Activated naive CD4-positive, alpha-beta T cell treated with anti-CD3 and anti-CD28 coated beads for 36 hours (primary cell): ENCODE data around the gene KRTAP26-1. TPM values are rescaled to one million over a fixed set of nuclear protein-coding genes. Genes with fewer than 3 reads are reported as not detected.

Source experiments
- CTCF ChIA-PET: fragments of 350-600 bp; sonication (Branson Sonifier 250); formaldehyde crosslinking; loops from one replicate; lab custom pipeline; 2021; ENCODE audit warnings: antibody characterized with exemption; lab: Charles Lee
- DNase-seq: peaks from one replicate; pipeline ENCODE4 v3.0.0-alpha.2; 2020
- H3K27ac Mint-ChIP-seq: one replicate; pipeline ENCODE4 v1.8.0; 2021; ENCODE audit warnings: mild to moderate bottlenecking, mixed read lengths
- H3K27me3 Mint-ChIP-seq: one replicate; pipeline ENCODE4 v1.8.0; 2021; ENCODE audit warnings: low read depth, mixed read lengths
- H3K36me3 Mint-ChIP-seq: one replicate; pipeline ENCODE4 v1.8.0; 2021; ENCODE audit warnings: low read depth, mixed read lengths
- H3K4me1 Mint-ChIP-seq: one replicate; pipeline ENCODE4 v1.8.0; 2021; ENCODE audit warnings: low read depth, mixed read lengths
- H3K4me3 Mint-ChIP-seq: one replicate; pipeline ENCODE4 v1.8.0; 2021; ENCODE audit warnings: mild to moderate bottlenecking, moderate library complexity, mixed read lengths
- H3K9me3 Mint-ChIP-seq: one replicate; pipeline ENCODE4 v1.8.0; 2021; ENCODE audit warnings: mixed read lengths
- intact Hi-C: fragments of 100-400 bp; cut with micrococcal nuclease; formaldehyde crosslinking; loops from one replicate; pipeline ENCODE4 v1.15.1; 2023
- total RNA-seq, 2 experiments: library from RNA; stranded (reverse); gene quantifications; one replicate each; pipeline ENCODE4 v1.2.3, GENCODE V29; 2021

KRTAP26-1 gene
- total RNA-seq: not detected

- H3K27ac Mint-ChIP-seq: no peak within 1 kb of the TSS
- no peak within 1 kb of the TSS for H3K4me3 Mint-ChIP-seq
- H3K4me1 Mint-ChIP-seq: no peaks in the 10 kb centered on the region
- intact Hi-C loops: no loop called here
- no peaks in the 10 kb centered on the region for H3K36me3 Mint-ChIP-seq
- DNase-seq: no peak
- H3K9me3 Mint-ChIP-seq: no peaks in the 10 kb centered on the region
- peaks cover 7% of the 10 kb centered on the region for H3K27me3 Mint-ChIP-seq
- CTCF ChIA-PET: no interaction called here
These were observed at the start of gene KRTAP26-1 for GRCh38 chr21:30320215-30320614. Gene KRTAP26-1, minus strand, starts transcription at chr21:30320315. Its CDS starts 280 bp downstream, at chr21:30320035.

GRCh38 chr21:30355906-30356305, 35.8 kb upstream of the KRTAP26-1 start:
- peaks cover 6% of the 10 kb centered on the region for H3K27me3 Mint-ChIP-seq
- CTCF ChIA-PET: interaction anchor here (0.7 kb wide), 1 partner anchor 553 kb away, joined by 4 read pairs; no protein-coding TSS in a partner anchor
- DNase-seq: no peak
- H3K4me1 Mint-ChIP-seq: no peaks in the 10 kb centered on the region
- no peaks in the 10 kb centered on the region for H3K9me3 Mint-ChIP-seq
- no peak overlapping the region for H3K27ac Mint-ChIP-seq
- no peak overlapping the region for H3K4me3 Mint-ChIP-seq
- intact Hi-C loops: no loop called here
- H3K36me3 Mint-ChIP-seq: no peaks in the 10 kb centered on the region

- Mint-ChIP-seq H3K36me3 (no peaks in the 10 kb centered on the region), H3K4me1 (no peaks in the 10 kb centered on the region), H3K27ac (no peak overlapping the region), H3K27me3 (peaks cover 6% of the 10 kb centered on the region), H3K9me3 (no peaks in the 10 kb centered on the region), H3K4me3 (no peak overlapping the region)
- CTCF ChIA-PET: interaction anchor here (1.4 kb wide), 1 partner anchor 13 kb away, joined by 3 read pairs; no protein-coding TSS in a partner anchor
- intact Hi-C loops: no loop called here
- DNase-seq: no peak
These were observed 34.3 kb upstream of the KRTAP26-1 start for GRCh38 chr21:30354308-30355005.

GRCh38 chr21:30351534-30351933, 31.4 kb upstream of the KRTAP26-1 start:
- CTCF ChIA-PET: no interaction called here
- no peak overlapping the region for H3K4me3 Mint-ChIP-seq
- H3K9me3 Mint-ChIP-seq: no peaks in the 10 kb centered on the region
- DNase-seq: no peak
- no peak overlapping the region for H3K27ac Mint-ChIP-seq
- intact Hi-C loops: no loop called here
- no peaks in the 10 kb centered on the region for H3K4me1 Mint-ChIP-seq
- peaks cover 6% of the 10 kb centered on the region for H3K27me3 Mint-ChIP-seq
- H3K36me3 Mint-ChIP-seq: no peaks in the 10 kb centered on the region

GRCh38 chr21:30349572-30349971, 29.5 kb upstream of the KRTAP26-1 start:
- no peaks in the 10 kb centered on the region for H3K36me3 Mint-ChIP-seq
- CTCF ChIA-PET: no interaction called here
- H3K4me1 Mint-ChIP-seq: no peaks in the 10 kb centered on the region
- H3K9me3 Mint-ChIP-seq: no peaks in the 10 kb centered on the region
- DNase-seq: no peak
- intact Hi-C loops: no loop called here
- H3K27ac Mint-ChIP-seq: no peak overlapping the region
- H3K27me3 Mint-ChIP-seq: peaks cover 3% of the 10 kb centered on the region
- H3K4me3 Mint-ChIP-seq: no peak overlapping the region

- Mint-ChIP-seq H3K27me3 (peaks cover 5% of the 10 kb centered on the region), H3K27ac (no peak within 1 kb of the TSS), H3K4me3 (no peak within 1 kb of the TSS), H3K36me3 (no peaks in the 10 kb centered on the region), H3K4me1 (no peaks in the 10 kb centered on the region), H3K9me3 (no peaks in the 10 kb centered on the region)
- DNase-seq: no peak
- CTCF ChIA-PET: no interaction called here
- intact Hi-C loops: no loop called here
These were observed 28.4 kb upstream of the KRTAP26-1 start, which contains the start of gene KRTAP23-1 for GRCh38 chr21:30348506-30348905. Gene KRTAP23-1, minus strand, starts transcription at chr21:30348606. Its CDS starts 0 bp downstream, at chr21:30348606.

GRCh38 chr21:30345014-30345413, 24.9 kb upstream of the KRTAP26-1 start:
- Mint-ChIP-seq H3K4me3 (no peak overlapping the region), H3K9me3 (no peaks in the 10 kb centered on the region), H3K27ac (no peak overlapping the region), H3K36me3 (no peaks in the 10 kb centered on the region), H3K4me1 (no peaks in the 10 kb centered on the region), H3K27me3 (peaks cover 9% of the 10 kb centered on the region)
- CTCF ChIA-PET: no interaction called here
- intact Hi-C loops: no loop called here
- DNase-seq: no peak

- Mint-ChIP-seq H3K36me3 (no peaks in the 10 kb centered on the region), H3K4me3 (no peak overlapping the region), H3K27me3 (peaks cover 9% of the 10 kb centered on the region), H3K4me1 (no peaks in the 10 kb centered on the region), H3K27ac (no peak overlapping the region), H3K9me3 (no peaks in the 10 kb centered on the region)
- CTCF ChIA-PET: interaction anchor here (0.6 to 1.5 kb wide), 5 partner anchors 10 to 890 kb away, joined by 3 read pairs; partner anchors contain the start of gene KRTAP21-3
- DNase-seq: peak; percentile 48
- intact Hi-C loops: loop anchor here (1.0 to 2.0 kb wide), 2 partner anchors 94 to 745 kb away; no protein-coding TSS in a partner anchor
These were observed 20.8 kb upstream of the KRTAP26-1 start for GRCh38 chr21:30340714-30341573.

- Mint-ChIP-seq H3K9me3 (no peaks in the 10 kb centered on the region), H3K4me1 (no peaks in the 10 kb centered on the region), H3K4me3 (no peak overlapping the region), H3K27me3 (peaks cover 4% of the 10 kb centered on the region), H3K36me3 (no peaks in the 10 kb centered on the region), H3K27ac (no peak overlapping the region)
- intact Hi-C loops: no loop called here
- CTCF ChIA-PET: interaction anchor here (0.6 kb wide), 1 partner anchor 587 kb away, joined by 3 read pairs; no protein-coding TSS in a partner anchor
- no peak for DNase-seq
These were observed 18.6 kb upstream of the KRTAP26-1 start for GRCh38 chr21:30338717-30339116.

- Mint-ChIP-seq H3K27me3 (peaks cover 6% of the 10 kb centered on the region), H3K4me1 (no peaks in the 10 kb centered on the region), H3K9me3 (no peaks in the 10 kb centered on the region), H3K27ac (no peak overlapping the region), H3K36me3 (no peaks in the 10 kb centered on the region), H3K4me3 (no peak overlapping the region)
- CTCF ChIA-PET: no interaction called here
- no peak for DNase-seq
- intact Hi-C loops: no loop called here
These were observed 17.7 kb upstream of the KRTAP26-1 start for GRCh38 chr21:30337772-30338171.

GRCh38 chr21:30337276-30337744, 17.2 kb upstream of the KRTAP26-1 start, which contains the start of gene KRTAP27-1:
Gene KRTAP27-1, minus strand, starts transcription at chr21:30337694. Its CDS starts 26 bp downstream, at chr21:30337668.
- no peak for DNase-seq
- H3K27me3 Mint-ChIP-seq: peaks cover 7% of the 10 kb centered on the region
- no peak within 1 kb of the TSS for H3K27ac Mint-ChIP-seq
- no peaks in the 10 kb centered on the region for H3K36me3 Mint-ChIP-seq
- CTCF ChIA-PET: no interaction called here
- no peak within 1 kb of the TSS for H3K4me3 Mint-ChIP-seq
- intact Hi-C loops: no loop called here
- H3K9me3 Mint-ChIP-seq: no peaks in the 10 kb centered on the region
- no peaks in the 10 kb centered on the region for H3K4me1 Mint-ChIP-seq

GRCh38 chr21:30336596-30336995, 16.5 kb upstream of the KRTAP26-1 start:
- DNase-seq: no peak
- intact Hi-C loops: no loop called here
- Mint-ChIP-seq H3K4me1 (no peaks in the 10 kb centered on the region), H3K36me3 (no peaks in the 10 kb centered on the region), H3K4me3 (no peak overlapping the region), H3K27ac (no peak overlapping the region), H3K9me3 (no peaks in the 10 kb centered on the region), H3K27me3 (peaks cover 2% of the 10 kb centered on the region)
- CTCF ChIA-PET: no interaction called here
